DOHH2 (cell line): Measurements from ENCODE around the gene JUNB.

Source experiments
- CTCF ChIP-seq: fragments of 200-600 bp; sonication (generic); IDR thresholded peaks from one replicate; pipeline ENCODE4 v1.5.1; 2014; ENCODE audit warnings: antibody characterized with exemption, mild to moderate bottlenecking, low read depth, low read length; ENCODE audit not compliant: poor library complexity, severe bottlenecking
- EZH2phosphoT487 ChIP-seq: fragments of 200-600 bp; sonication (generic); IDR thresholded peaks from 2 replicates; pipeline ENCODE4 v1.6.1; 2017; ENCODE audit warnings: borderline replicate concordance, mild to moderate bottlenecking, antibody characterized with exemption, low read length, moderate library complexity, mixed read lengths

- TF ChIP-seq EZH2phosphoT487 = no peak
- TF ChIP-seq CTCF = no peak
Measured at GRCh38 chr19:12767666-12768065, 23.6 kb upstream of the JUNB start.
